GM23338 (cell line): ENCODE data around the gene RPL3. TPM values are rescaled to one million over a fixed set of nuclear protein-coding genes. Genes with fewer than 3 reads are reported as not detected.

Experiments used
- ATAC-seq: fragments of 200-7000 bp; cut with Tn5 transposase; 3 replicates; pipeline ENCODE4 v1.9.1; 2020
- DNase-seq: peaks from one replicate; pipeline ENCODE4 v3.0.0-alpha.2; 2015; ENCODE audit warnings: low spot score
- H2AFZ ChIP-seq: fragments of 200-600 bp; sonication (generic); 2 replicates; pipeline ENCODE4 v1.8.0; 2016; ENCODE audit warnings: antibody characterized with exemption, mild to moderate bottlenecking, moderate library complexity
- H3F3A ChIP-seq: fragments of 200-600 bp; sonication (generic); replicated peaks from 2 replicates; pipeline ENCODE4 v1.8.0; 2017; ENCODE audit warnings: antibody characterized with exemption, mixed run types, low read depth
- H3K27ac ChIP-seq: fragments of 200-600 bp; sonication (generic); 2 replicates; pipeline ENCODE4 v1.6.1; 2016; ENCODE audit warnings: low read depth
- H3K27me3 ChIP-seq: fragments of 200-600 bp; sonication (generic); 2 replicates; pipeline ENCODE4 v1.8.0; 2016; ENCODE audit warnings: mild to moderate bottlenecking, mixed run types, moderate library complexity; ENCODE audit not compliant: insufficient read depth
- H3K36me3 ChIP-seq: fragments of 200-600 bp; sonication (generic); 2 replicates; pipeline ENCODE4 v1.8.0; 2016; ENCODE audit warnings: mild to moderate bottlenecking; ENCODE audit not compliant: insufficient read depth
- H3K4me1 ChIP-seq: fragments of 200-600 bp; sonication (generic); 2 replicates; pipeline ENCODE4 v1.8.0; 2016; ENCODE audit warnings: mild to moderate bottlenecking, moderate library complexity; ENCODE audit not compliant: insufficient read depth
- H3K4me2 ChIP-seq: fragments of 200-600 bp; sonication (generic); 2 replicates; pipeline ENCODE4 v1.7.1; 2017; ENCODE audit warnings: mixed run types
- H3K4me3 ChIP-seq: fragments of 200-600 bp; sonication (generic); 2 replicates; pipeline ENCODE4 v1.6.1; 2016; ENCODE audit warnings: mixed run types
- H3K79me2 ChIP-seq: fragments of 200-600 bp; sonication (generic); replicated peaks from 2 replicates; pipeline ENCODE4 v1.8.0; 2017; ENCODE audit warnings: mild to moderate bottlenecking; ENCODE audit not compliant: insufficient read depth
- H3K9me2 ChIP-seq: fragments of 200-600 bp; sonication (generic); 2 replicates; pipeline ENCODE4 v1.8.0; 2017; ENCODE audit not compliant: insufficient read depth
- H4K20me1 ChIP-seq: fragments of 200-600 bp; sonication (generic); replicated peaks from 2 replicates; pipeline ENCODE4 v1.8.0; 2017; ENCODE audit warnings: mild to moderate bottlenecking; ENCODE audit not compliant: insufficient read depth
- H3K27ac Mint-ChIP-seq: 2 replicates; pipeline ENCODE4 v1.8.0; 2020; ENCODE audit warnings: inconsistent platforms, mild to moderate bottlenecking, moderate library complexity, mixed read lengths
- H3K27me3 Mint-ChIP-seq: 3 replicates; pipeline ENCODE4 v1.8.0; 2022; ENCODE audit warnings: low read depth, mild to moderate bottlenecking, moderate library complexity, mixed read lengths, inconsistent platforms; ENCODE audit not compliant: insufficient read depth, poor library complexity
- H3K36me3 Mint-ChIP-seq: 3 replicates; pipeline ENCODE4 v1.8.0; 2021; ENCODE audit warnings: low read depth, mild to moderate bottlenecking, inconsistent platforms, moderate library complexity, mixed read lengths
- H3K4me1 Mint-ChIP-seq: 3 replicates; pipeline ENCODE4 v1.8.0; 2020; ENCODE audit warnings: mild to moderate bottlenecking, inconsistent platforms, mixed read lengths
- H3K4me3 Mint-ChIP-seq: 3 replicates; pipeline ENCODE4 v1.8.0; 2021; ENCODE audit warnings: moderate library complexity, mild to moderate bottlenecking, inconsistent platforms, mixed read lengths
- H3K9me3 Mint-ChIP-seq: 3 replicates; pipeline ENCODE4 v1.8.0; 2020; ENCODE audit warnings: moderate library complexity, mild to moderate bottlenecking, inconsistent platforms, mixed read lengths
- CREB1 ChIP-seq: fragments of 250-450 bp; sonication (Bioruptor Pico); IDR thresholded peaks from 2 replicates; pipeline ENCODE4 v1.5.0; 2020; ENCODE audit warnings: low read depth, mild to moderate bottlenecking, moderate library complexity
- EZH2 ChIP-seq: fragments of 200-600 bp; sonication (generic); IDR thresholded peaks from one replicate; pipeline ENCODE4 v1.8.0; 2017; ENCODE audit warnings: antibody characterized with exemption, mild to moderate bottlenecking, low read depth; ENCODE audit not compliant: unreplicated experiment
- EZH2phosphoT487 ChIP-seq: fragments of 200-600 bp; sonication (generic); IDR thresholded peaks from one replicate; pipeline ENCODE4 v1.8.1; 2018; ENCODE audit warnings: antibody characterized with exemption; ENCODE audit not compliant: unreplicated experiment
- JUNB ChIP-seq: IDR thresholded peaks from one replicate; pipeline ENCODE4 v1.6.1; 2016; ENCODE audit warnings: antibody characterized with exemption; ENCODE audit not compliant: unreplicated experiment
- NANOG ChIP-seq: IDR thresholded peaks from 2 replicates; pipeline ENCODE4 v1.6.1; 2016; ENCODE audit warnings: antibody characterized with exemption, borderline replicate concordance
- POLR2AphosphoS5 ChIP-seq: IDR thresholded peaks from 2 replicates; pipeline ENCODE4 v1.6.1; 2016; ENCODE audit warnings: antibody characterized with exemption, low read depth
- STAT1 ChIP-seq: IDR thresholded peaks from one replicate; pipeline ENCODE4 v1.6.1; 2016; ENCODE audit warnings: antibody characterized with exemption; ENCODE audit not compliant: unreplicated experiment
- ZNF114 ChIP-seq: fragments of 250-450 bp; sonication (Bioruptor Pico); IDR thresholded peaks from 2 replicates; pipeline ENCODE4 v1.5.0; 2020; ENCODE audit warnings: mild to moderate bottlenecking, moderate library complexity
- ZNF331 ChIP-seq: fragments of 250-450 bp; sonication (Bioruptor Pico); IDR thresholded peaks from 2 replicates; pipeline ENCODE4 v1.5.0; 2020; ENCODE audit warnings: low read depth, mild to moderate bottlenecking, moderate library complexity
- polyA plus RNA-seq: library from polyadenylated mRNA; unstranded; fragments of >200 nt; fragmentation: Nextera tagmentation; extraction: Ambion mirVana; gene quantifications from 2 replicates; pipeline ENCODE4 v1.2.1, GENCODE V29; 2016
- total RNA-seq: library from RNA; depleted of rRNA; stranded (reverse); fragments of >200 nt; shearing (Covaris generic); gene quantifications from 2 replicates; pipeline ENCODE4 v1.2.3, GENCODE V29; 2014
- TF ChIP-seq, protein P1 (sequence below), 2 experiments: fragments of 200-600 bp in 1 of 2; sonication (generic) in 1 of 2; conservative IDR thresholded peaks; 2 replicates each; pipeline versions ENCODE4 v1.5.1 to v1.6.1; 2016 to 2017; ENCODE audit warnings: antibody characterized with exemption in 2 of 2, low read depth in 2 of 2, mild to moderate bottlenecking in 2 of 2, moderate library complexity in 1 of 2
- TF ChIP-seq, protein P2 (sequence below): IDR thresholded peaks from 2 replicates; pipeline ENCODE4 v1.6.1; 2016; ENCODE audit warnings: antibody characterized with exemption
- TF ChIP-seq, protein P3 (sequence below): fragments of 250-450 bp; sonication (Bioruptor Pico); IDR thresholded peaks from 2 replicates; pipeline ENCODE4 v1.5.0; 2020; ENCODE audit warnings: mild to moderate bottlenecking, moderate library complexity

The RPL3 gene
- total and polyA plus RNA-seq, 2 experiments from 2014 or later = 1,983 to 3,244 TPM

DNA sequence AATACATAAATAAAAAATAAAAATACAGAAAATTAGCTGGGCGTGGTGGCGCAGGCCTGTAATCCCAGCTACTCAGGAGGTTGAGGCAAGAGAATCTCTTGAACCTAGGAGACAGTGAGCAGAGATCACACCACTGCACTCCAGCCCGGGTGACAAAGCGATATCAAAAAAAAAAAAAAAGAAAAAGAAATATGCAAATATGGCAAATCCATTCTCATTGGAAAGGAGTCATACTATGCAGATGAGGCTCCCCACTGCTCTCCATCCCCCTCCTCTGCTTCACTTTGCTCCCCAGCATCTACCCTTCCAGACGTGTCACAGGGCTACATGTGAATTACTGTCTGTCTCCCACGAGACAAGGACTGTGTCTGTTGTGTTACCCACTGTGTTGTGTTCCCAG is 38.3 kb downstream of the RPL3 start:
- H3K27ac Mint-ChIP-seq = no peak overlapping the region
- H3K4me1 Mint-ChIP-seq = peaks cover 26% of the 10 kb centered on the region
- no peaks in the 10 kb centered on the region for H3K27me3 ChIP-seq

DNA sequence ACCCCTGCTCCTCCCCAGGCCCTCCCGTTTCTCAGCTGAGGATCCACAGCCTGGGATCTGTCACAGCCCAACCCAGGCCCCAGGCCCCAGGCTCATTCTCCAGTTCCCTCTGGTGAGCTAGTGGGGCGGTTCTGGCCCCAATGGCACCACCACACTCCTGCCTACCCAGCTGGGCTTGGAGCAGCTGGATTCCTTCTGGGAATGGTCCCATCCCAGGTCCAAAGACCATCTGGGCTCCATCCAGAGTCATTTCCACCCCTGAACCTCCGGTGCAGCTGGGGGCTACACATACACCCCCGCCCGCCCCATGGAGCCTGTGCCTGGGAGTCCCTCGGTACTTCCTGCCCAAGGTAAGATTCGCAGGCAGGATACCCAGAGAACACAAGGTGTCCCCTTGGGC is 39.2 kb downstream of the RPL3 start:
- H3K4me3 Mint-ChIP-seq = no peak overlapping the region
- Histone ChIP-seq H3K36me3 (peaks cover 3% of the 10 kb centered on the region; the same call in 1 of the 2 replicates), H3K4me2 (0 out of 2 replicates have a peak overlapping the region, but pooled peaks have one; percentile 29), H2AFZ (no peak overlapping the region), H3F3A (no peaks in the 10 kb centered on the region), H3K27ac (no peak overlapping the region), H3K79me2 (no peaks in the 10 kb centered on the region), H3K27me3 (no peaks in the 10 kb centered on the region), H3K4me3 (no peak overlapping the region), H4K20me1 (no peaks in the 10 kb centered on the region), H3K9me2 (no peaks in the 10 kb centered on the region), H3K4me1 (peaks cover 24% of the 10 kb centered on the region; the same call in 1 of the 2 replicates)
- peaks cover 6% of the 10 kb centered on the region; the same call in 1 of the 3 replicates for H3K36me3 Mint-ChIP-seq
- DNase-seq (no peak), ATAC-seq (no peak)
- peaks cover 17% of the 10 kb centered on the region for H3K9me3 Mint-ChIP-seq
- H3K27me3 Mint-ChIP-seq = peaks cover 11% of the 10 kb centered on the region
- H3K4me1 Mint-ChIP-seq = peaks cover 26% of the 10 kb centered on the region
- no peak overlapping the region for H3K27ac Mint-ChIP-seq
- TF ChIP-seq, protein P1, sequence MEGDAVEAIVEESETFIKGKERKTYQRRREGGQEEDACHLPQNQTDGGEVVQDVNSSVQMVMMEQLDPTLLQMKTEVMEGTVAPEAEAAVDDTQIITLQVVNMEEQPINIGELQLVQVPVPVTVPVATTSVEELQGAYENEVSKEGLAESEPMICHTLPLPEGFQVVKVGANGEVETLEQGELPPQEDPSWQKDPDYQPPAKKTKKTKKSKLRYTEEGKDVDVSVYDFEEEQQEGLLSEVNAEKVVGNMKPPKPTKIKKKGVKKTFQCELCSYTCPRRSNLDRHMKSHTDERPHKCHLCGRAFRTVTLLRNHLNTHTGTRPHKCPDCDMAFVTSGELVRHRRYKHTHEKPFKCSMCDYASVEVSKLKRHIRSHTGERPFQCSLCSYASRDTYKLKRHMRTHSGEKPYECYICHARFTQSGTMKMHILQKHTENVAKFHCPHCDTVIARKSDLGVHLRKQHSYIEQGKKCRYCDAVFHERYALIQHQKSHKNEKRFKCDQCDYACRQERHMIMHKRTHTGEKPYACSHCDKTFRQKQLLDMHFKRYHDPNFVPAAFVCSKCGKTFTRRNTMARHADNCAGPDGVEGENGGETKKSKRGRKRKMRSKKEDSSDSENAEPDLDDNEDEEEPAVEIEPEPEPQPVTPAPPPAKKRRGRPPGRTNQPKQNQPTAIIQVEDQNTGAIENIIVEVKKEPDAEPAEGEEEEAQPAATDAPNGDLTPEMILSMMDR (conservative IDR thresholded peaks at IDR 0.05; ENCODE audit: low read depth in 2 of 2) = no peak
- TF ChIP-seq CREB1 (CRISPR knock-in tag) = no peak
- TF ChIP-seq JUNB = no peak
- no peak for TF ChIP-seq ZNF114 (CRISPR knock-in tag)
- no peak for TF ChIP-seq POLR2AphosphoS5
- TF ChIP-seq STAT1 = no peak
- no peak for TF ChIP-seq EZH2
- no peak for TF ChIP-seq ZNF331 (CRISPR knock-in tag)
- TF ChIP-seq NANOG = no peak
- TF ChIP-seq EZH2phosphoT487 = no peak
- TF ChIP-seq, protein P2, sequence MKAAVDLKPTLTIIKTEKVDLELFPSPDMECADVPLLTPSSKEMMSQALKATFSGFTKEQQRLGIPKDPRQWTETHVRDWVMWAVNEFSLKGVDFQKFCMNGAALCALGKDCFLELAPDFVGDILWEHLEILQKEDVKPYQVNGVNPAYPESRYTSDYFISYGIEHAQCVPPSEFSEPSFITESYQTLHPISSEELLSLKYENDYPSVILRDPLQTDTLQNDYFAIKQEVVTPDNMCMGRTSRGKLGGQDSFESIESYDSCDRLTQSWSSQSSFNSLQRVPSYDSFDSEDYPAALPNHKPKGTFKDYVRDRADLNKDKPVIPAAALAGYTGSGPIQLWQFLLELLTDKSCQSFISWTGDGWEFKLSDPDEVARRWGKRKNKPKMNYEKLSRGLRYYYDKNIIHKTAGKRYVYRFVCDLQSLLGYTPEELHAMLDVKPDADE = no peak
- TF ChIP-seq, protein P3, sequence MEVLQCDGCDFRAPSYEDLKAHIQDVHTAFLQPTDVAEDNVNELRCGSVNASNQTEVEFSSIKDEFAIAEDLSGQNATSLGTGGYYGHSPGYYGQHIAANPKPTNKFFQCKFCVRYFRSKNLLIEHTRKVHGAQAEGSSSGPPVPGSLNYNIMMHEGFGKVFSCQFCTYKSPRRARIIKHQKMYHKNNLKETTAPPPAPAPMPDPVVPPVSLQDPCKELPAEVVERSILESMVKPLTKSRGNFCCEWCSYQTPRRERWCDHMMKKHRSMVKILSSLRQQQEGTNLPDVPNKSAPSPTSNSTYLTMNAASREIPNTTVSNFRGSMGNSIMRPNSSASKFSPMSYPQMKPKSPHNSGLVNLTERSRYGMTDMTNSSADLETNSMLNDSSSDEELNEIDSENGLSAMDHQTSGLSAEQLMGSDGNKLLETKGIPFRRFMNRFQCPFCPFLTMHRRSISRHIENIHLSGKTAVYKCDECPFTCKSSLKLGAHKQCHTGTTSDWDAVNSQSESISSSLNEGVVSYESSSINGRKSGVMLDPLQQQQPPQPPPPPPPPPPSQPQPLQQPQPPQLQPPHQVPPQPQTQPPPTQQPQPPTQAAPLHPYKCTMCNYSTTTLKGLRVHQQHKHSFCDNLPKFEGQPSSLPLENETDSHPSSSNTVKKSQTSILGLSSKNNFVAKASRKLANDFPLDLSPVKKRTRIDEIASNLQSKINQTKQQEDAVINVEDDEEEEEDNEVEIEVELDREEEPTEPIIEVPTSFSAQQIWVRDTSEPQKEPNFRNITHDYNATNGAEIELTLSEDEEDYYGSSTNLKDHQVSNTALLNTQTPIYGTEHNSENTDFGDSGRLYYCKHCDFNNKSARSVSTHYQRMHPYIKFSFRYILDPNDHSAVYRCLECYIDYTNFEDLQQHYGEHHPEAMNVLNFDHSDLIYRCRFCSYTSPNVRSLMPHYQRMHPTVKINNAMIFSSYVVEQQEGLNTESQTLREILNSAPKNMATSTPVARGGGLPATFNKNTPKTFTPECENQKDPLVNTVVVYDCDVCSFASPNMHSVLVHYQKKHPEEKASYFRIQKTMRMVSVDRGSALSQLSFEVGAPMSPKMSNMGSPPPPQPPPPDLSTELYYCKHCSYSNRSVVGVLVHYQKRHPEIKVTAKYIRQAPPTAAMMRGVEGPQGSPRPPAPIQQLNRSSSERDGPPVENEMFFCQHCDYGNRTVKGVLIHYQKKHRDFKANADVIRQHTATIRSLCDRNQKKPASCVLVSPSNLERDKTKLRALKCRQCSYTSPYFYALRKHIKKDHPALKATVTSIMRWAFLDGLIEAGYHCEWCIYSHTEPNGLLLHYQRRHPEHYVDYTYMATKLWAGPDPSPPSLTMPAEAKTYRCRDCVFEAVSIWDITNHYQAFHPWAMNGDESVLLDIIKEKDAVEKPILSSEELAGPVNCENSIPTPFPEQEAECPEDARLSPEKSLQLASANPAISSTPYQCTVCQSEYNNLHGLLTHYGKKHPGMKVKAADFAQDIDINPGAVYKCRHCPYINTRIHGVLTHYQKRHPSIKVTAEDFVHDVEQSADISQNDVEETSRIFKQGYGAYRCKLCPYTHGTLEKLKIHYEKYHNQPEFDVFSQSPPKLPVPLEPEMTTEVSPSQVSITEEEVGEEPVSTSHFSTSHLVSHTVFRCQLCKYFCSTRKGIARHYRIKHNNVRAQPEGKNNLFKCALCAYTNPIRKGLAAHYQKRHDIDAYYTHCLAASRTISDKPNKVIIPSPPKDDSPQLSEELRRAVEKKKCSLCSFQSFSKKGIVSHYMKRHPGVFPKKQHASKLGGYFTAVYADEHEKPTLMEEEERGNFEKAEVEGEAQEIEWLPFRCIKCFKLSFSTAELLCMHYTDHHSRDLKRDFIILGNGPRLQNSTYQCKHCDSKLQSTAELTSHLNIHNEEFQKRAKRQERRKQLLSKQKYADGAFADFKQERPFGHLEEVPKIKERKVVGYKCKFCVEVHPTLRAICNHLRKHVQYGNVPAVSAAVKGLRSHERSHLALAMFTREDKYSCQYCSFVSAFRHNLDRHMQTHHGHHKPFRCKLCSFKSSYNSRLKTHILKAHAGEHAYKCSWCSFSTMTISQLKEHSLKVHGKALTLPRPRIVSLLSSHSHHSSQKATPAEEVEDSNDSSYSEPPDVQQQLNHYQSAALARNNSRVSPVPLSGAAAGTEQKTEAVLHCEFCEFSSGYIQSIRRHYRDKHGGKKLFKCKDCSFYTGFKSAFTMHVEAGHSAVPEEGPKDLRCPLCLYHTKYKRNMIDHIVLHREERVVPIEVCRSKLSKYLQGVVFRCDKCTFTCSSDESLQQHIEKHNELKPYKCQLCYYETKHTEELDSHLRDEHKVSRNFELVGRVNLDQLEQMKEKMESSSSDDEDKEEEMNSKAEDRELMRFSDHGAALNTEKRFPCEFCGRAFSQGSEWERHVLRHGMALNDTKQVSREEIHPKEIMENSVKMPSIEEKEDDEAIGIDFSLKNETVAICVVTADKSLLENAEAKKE (CRISPR knock-in tag) = no peak

More for the DNA sequence above, 38.3 kb downstream of the RPL3 start:
- ATAC-seq = no peak; the same call in 1 of the 3 replicates
- H3K79me2 ChIP-seq = no peaks in the 10 kb centered on the region
- no peak for DNase-seq
- H3K9me2 ChIP-seq = no peaks in the 10 kb centered on the region
- H3K9me3 Mint-ChIP-seq = peaks cover 16% of the 10 kb centered on the region
- H3K4me3 Mint-ChIP-seq = no peak overlapping the region
- H3F3A ChIP-seq = no peaks in the 10 kb centered on the region
- no peak for TF ChIP-seq STAT1
- peaks cover 24% of the 10 kb centered on the region; the same call in 1 of the 2 replicates for H3K4me1 ChIP-seq
- peaks cover 3% of the 10 kb centered on the region; the same call in 1 of the 2 replicates for H3K36me3 ChIP-seq
- no peak overlapping the region for H3K4me2 ChIP-seq
- H2AFZ ChIP-seq = no peak overlapping the region
- H3K4me3 ChIP-seq = no peak overlapping the region
- no peak overlapping the region for H3K27ac ChIP-seq
- H3K27me3 Mint-ChIP-seq = peaks cover 11% of the 10 kb centered on the region
- H4K20me1 ChIP-seq = no peaks in the 10 kb centered on the region
- H3K36me3 Mint-ChIP-seq = peaks cover 6% of the 10 kb centered on the region; the same call in 1 of the 3 replicates
